GM15510 (cell line): Measurements from ENCODE around the gene SPATA6.

Experiments used
- POLR2A ChIP-seq: IDR thresholded peaks from 3 replicates; pipeline ENCODE4 v1.6.1; 2011; ENCODE audit warnings: borderline replicate concordance; ENCODE audit not compliant: insufficient read length; ENCODE audit errors: extremely low read depth

The SPATA6 gene

GRCh38 chr1:48471691-48472576 lies at the start of gene SPATA6:
Gene SPATA6 (minus strand): TSS chr1:48472204. CDS start chr1:48472008, 196 bp downstream.
- TF ChIP-seq POLR2A, result no peak

- TF ChIP-seq POLR2A, result no peak
These were observed 34.9 kb upstream of the SPATA6 start for GRCh38 chr1:48506870-48507269.

DNA sequence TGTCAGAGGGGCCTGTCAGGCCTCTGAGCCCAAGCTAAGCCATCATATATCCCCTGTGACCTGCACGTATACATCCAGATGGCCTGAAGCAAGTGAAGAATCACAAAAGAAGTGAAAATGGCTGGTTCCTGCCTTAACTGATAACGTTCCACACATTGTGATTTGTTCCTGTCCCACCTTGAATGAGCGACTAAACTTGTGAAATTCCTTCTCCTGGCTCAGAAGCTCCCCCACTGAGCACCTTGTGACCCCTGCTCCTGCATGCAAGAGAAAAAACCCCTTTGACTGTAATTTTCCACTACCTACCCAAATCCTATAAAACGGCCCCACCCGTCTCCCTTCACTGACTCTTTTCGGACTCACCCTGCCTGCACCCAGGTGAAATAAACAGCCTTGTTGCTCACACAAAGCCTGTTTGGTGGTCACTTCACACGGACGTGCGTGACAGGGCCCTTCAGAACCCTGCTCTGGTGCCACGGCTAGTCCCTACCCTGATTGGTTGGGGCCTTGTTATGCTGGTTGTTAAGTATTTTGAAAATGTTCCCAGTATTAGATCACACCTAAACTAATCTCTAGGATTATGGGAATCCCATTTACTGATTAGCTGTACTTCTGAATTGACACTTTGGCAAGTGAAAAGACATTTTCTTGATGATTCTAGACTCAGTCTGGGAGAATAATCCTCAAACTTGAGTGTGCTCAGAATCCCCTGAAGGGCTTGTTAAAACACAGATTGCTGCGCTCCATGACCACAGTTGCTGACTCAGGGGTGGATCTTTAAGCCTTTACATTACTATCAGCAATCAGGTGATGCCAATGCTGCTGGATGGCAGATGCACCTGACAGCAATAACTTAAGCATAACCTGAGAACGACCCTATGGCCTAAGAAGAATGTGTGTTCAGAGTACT lies 28.8 kb upstream of the SPATA6 start:
- no peak for TF ChIP-seq POLR2A

DNA sequence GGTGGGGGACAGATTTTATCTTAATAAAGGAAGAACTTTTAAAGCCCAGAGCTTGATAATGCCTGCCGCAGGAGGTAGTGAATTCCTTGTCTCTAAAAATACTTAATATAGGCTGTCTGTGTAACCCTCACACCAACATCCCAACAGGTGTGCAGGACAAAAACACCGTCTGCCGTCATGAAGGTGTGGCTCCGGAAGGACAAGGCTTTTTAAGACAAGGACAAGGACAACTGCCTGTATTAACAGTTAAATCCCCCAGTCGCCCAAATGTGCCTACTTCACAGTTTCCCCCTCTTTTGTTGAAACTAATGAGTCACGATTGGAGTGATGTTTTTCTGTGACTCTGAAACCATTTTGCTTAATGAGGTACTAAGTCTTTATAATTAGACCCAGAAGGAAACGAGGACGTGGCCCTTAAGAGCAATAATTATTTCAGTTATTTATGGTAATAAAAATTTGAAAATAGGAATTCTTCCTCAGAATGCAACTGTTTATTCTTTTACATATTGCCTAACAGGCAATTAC lies 27.3 kb upstream of the SPATA6 start:
- TF ChIP-seq POLR2A, result no peak

GRCh38 chr1:48498096-48498791 lies 26.2 kb upstream of the SPATA6 start:
- TF ChIP-seq POLR2A, result no peak

- no peak for TF ChIP-seq POLR2A
These were observed 23.9 kb upstream of the SPATA6 start for GRCh38 chr1:48495911-48496310.

DNA sequence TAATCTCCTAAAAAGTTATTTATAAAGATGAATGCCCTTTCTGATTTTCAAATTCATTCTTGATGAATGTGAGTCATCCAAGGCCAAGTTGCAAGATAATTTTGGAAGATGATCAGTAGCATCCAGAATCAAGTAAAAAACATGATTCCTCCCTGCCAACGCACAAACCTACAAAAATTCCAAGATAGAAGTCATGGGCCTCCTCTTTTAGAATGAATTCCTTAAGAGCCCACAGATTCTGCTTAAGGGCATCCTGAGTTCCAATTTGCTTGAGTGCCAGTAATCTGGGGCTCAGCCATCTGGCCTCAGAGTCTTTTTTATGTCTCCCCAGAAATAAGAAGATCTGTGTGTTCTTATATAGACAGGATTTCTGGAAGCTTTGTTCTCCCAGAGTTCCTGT lies 23.2 kb upstream of the SPATA6 start:
- TF ChIP-seq POLR2A, result no peak

DNA sequence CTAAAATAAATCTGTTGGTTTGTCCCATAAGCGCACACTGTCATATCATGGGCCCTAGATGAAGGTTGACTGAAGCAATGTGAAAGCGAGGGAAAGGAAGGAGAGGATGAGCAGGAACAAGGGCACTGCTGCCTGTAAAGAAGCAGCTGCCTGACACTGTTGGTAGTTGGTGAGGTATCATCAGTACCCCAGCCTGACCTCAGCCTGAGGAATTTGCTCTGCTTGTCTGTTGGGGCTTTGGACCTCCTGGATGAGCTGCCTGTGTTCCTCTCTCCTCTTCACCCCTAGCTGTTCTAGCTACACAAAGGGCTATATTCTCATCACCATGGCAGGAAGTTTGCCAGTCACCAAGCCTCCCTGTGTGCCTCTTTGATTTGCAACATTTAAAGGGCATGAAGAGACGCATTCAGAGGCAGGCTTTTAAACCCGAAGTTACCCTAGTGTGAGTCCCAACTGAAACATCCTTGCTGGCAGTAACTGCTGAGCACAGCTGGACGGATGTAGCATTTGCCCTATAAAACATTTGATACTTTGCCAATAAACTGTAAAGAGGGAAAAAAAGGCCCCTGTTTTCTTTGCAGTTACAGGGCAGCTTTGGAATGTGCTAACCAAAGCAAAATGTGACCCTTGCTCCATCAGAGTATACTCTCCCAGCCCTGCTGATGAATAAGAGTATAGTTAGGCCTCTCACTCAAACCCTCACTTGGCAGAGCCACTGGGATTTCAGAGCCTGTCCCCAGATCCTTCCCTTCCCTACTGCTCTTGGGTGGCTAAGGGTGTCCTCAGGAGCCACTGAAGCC lies 22.2 kb upstream of the SPATA6 start:
- TF ChIP-seq POLR2A, result no peak

- no peak for TF ChIP-seq POLR2A
These were observed 21.0 kb upstream of the SPATA6 start for GRCh38 chr1:48493041-48493440.

DNA sequence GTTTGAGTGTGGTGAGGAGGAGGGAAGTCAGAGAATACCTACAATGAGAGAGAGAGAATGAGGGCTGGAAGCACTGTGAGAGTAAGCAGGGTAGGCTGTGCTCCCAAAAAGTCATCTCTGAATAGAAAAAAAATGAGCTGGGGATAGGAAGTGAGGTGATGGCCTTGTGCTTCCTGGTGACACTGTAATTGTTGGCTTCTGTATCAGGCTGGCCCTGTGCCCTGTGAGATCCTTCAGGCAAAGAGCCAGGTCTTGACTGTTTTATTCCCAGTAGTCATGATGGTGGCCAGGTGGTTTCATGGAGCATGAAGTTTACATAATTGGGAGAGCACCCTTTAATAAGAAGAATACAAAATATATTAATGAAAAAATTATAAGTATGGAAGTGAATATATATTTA lies 20.4 kb upstream of the SPATA6 start:
- no peak for TF ChIP-seq POLR2A

GRCh38 chr1:48488721-48489120 lies 16.7 kb upstream of the SPATA6 start:
- TF ChIP-seq POLR2A, result no peak

GRCh38 chr1:48480504-48480903 lies 8.5 kb upstream of the SPATA6 start:
- no peak for TF ChIP-seq POLR2A

DNA sequence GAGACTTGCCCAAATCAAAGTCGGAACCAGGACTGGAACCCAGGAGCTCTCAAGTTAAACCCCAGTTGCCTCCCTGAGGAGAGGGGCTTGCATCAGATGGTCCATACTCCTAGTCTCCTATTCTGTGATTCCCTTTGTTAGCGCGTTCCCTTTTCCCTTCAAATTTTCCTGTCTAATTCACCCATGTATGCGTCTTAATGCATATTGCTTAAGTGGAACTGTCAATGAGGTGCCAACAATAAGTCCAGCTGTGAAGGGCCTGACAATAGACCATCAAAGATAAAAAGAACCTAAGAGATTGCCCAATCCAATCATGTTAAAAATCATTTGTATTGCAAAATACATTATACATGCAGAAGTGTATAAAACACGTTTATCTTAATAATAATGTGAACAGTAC lies 634 bp upstream of the SPATA6 start:
- no peak for TF ChIP-seq POLR2A

DNA sequence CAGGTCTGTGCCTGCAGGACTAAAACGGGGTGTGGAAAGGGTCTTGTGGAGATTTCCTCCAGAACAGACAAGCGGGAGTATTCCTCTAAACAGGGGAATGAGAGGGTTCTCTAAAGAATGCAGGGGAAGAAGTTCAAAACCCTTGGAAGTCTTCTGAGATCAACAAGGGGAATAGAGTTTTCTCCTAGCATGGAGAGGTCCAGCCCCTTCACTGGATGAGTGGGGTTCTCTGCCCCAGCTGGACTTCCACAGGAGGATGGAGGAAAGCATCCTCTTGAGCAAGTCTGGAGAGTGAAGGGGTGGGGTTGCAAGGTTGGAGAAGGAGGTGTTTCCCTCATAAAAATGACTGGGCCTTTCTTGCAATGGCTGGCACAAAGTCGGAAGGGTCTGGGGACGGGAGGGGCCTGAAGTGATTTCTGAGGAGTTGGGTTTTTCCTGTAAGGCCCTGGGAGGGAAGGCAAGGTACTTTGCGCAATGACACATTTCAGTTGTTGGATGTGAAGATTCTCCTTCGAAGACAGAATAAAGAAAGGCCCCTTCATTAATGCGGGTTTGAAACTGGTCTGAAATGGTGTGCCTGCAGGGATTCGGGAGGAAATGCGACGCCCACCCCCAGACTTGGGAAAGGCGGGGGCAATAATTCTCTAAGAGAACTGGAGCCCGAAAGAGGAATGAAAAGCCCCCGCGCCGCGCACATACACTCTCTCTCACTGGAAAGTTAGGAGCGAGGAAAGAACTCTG lies 884 bp downstream of the SPATA6 start:
- TF ChIP-seq POLR2A, result no peak

- no peak for TF ChIP-seq POLR2A
These were observed 1.5 kb downstream of the SPATA6 start for GRCh38 chr1:48470481-48470855.
